ENCODE measurements around the gene DUSP19.

- TF ChIP-seq CTCF (IDR thresholded peaks at IDR 0.05; ENCODE audit: insufficient read depth, low read depth, low read length): no peak
- TF ChIP-seq EZH2 (IDR thresholded peaks at IDR 0.05; ENCODE audit: insufficient read depth, low read length): no peak
These were observed 42.4 kb upstream of the DUSP19 start for GRCh38 chr2:183035954-183036669.
